Measurements from ENCODE around the gene FOXO4.

- TF ChIP-seq EZH2 (IDR thresholded peaks at IDR 0.05): no peak
- no peak for TF ChIP-seq FOXP2 (optimal IDR thresholded peaks at IDR 0.05; ENCODE audit: control extremely low read depth, extremely low read length, insufficient read depth)
Observed at GRCh38 chrX:71095555-71095980, at the start of gene FOXO4.

All from SK-N-MC (cell line).